Activated CD4-positive, alpha-beta T cell treated with anti-CD3 and anti-CD28 coated beads for 48 hours (primary cell): ENCODE results near the gene METTL27.
A peak's percentile ranks its signal among the peaks of the same experiment; 100 is the strongest.
"Not testable (repeated sequence)": the region's sequence is repeated elsewhere in the genome, so short reads cannot be mapped to it uniquely, and the experiment has no call there.

ENCODE experiments used
- DNase-seq: peaks from one replicate; pipeline ENCODE4 v3.0.0-alpha.2; 2020

The METTL27 gene, protein sequence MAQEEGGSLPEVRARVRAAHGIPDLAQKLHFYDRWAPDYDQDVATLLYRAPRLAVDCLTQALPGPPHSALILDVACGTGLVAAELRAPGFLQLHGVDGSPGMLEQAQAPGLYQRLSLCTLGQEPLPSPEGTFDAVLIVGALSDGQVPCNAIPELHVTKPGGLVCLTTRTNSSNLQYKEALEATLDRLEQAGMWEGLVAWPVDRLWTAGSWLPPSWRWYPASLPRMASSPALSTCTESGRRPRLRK

DNA sequence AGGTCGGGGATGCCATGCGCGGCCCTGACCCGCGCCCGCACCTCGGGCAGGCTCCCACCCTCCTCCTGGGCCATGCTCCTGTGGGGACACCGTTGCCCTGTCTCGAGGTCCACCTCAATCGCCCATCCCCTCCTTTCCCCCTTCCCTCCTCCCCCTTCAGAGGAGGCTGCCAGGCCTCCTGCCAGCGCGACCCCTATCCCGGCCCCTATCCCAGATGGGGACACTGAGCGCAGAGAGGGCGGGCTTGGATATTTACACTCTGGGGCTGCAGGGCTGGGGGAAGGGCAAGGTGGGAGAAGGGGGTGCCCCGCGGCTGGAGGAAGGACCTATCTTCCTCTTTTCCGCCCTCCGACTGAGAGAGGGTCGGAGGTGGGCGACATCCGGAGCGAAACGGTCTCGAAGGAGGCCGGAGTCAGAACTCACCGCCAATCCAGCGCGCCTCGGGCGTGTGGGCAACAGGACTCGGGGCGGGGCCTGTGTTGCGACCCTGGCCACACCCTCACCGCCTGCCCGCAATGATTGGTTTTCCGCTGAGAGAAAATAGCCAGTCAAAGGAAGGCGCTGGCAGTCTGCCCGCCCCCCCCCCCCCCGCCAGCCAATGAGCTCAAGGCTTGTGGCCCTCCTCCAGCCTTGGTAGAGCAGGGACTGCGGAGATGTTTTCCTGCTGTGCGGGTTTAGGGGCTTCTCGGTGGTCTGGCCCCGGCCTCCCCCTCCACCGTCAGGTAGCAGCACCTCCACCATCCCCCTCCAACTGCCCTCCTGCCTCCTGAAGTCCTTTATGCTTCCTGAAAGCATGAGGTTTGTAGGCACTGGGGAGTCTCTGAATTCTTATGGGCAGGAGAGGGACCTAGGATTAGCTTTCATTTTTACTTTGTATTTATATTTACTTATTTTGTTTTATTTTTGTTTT is at the start of gene METTL27:
METTL27 (minus strand) TSS at position 450 of the 910 bp plus-strand sequence; CDS start at position 74, 376 bp downstream.
- peak; percentile 93 for DNase-seq

DNA sequence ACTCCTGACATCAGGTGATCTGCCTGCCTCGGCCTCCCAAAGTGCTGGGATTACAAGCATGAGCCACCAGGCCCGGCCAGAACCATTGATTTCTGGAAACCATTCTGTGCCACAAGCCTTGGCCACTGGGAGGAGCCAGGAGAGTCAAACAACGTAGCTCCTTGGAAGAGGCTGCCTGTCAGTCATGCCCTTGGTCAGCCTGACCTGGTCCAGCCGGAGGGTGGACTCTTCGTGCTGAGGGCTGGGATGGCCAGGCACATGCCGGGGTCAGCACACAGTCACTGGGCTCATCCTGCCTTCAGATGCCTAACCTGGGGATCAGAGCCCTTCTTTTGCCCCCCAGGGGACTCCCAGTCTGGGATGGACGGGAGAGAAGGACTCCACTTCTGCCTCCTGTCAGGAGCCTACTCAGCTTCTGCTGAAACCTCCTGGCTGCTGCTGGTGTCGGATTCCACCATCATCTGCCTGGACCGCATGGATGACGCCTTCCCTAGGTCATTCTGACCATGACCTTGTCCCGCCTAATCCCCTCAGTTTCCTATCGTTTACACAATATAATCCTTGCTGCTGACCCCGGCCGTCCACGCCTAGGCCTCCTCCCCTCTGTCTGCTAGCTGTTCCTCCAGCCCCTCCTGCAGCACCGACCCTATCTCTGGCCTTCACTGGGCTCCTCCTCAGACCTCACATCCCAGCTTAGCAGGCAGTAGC is 49.0 kb upstream of the METTL27 start:
- DNase-seq = no peak

DNA sequence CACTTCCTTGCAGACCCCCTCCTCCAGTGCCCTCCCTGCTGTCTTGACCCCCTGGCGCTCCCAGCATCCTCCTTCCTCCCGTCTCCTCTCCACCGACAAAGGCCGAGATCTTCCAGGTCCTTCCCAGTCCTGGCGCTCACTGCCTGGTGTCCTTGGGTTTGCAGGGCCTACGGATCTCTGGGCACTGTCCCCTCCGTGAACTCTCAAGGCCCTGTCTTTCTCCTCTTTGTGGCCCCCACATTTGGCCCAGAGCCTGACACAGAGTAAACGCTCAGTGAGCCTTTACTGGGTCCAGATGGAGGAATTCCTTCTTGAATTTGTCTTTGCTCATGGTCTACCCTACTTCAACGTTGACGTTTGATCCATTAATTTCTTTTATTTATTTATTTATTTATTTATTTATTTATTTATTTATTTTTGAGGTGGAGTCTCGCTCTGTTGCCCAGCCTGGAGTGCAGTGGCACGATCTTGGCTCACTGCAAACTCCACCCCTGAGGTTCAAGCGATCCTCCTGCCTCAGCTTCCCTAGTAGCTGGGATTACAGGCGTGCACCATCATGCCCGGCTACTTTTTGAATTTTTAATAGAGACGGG is 48.3 kb upstream of the METTL27 start:
- no peak for DNase-seq

DNA sequence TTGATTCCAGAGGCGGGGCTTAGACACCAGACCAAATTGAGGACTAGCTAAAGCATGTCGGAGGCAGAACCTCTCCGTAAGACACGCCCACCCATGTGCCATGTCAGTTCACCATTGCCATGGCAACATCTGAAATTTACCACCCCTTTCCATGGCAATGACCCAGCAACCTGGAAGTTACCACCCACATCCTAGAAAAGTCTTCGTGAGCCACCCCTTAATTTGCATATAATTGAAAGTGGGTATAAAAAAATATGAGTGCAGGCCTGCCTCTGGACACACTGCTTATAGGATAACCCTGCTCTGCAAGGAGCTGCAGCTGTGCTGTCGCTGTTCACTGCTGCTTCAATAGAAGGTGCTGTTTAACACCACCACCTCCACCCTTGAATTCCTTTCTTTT is 46.6 kb upstream of the METTL27 start:
- DNase-seq = no peak

DNA sequence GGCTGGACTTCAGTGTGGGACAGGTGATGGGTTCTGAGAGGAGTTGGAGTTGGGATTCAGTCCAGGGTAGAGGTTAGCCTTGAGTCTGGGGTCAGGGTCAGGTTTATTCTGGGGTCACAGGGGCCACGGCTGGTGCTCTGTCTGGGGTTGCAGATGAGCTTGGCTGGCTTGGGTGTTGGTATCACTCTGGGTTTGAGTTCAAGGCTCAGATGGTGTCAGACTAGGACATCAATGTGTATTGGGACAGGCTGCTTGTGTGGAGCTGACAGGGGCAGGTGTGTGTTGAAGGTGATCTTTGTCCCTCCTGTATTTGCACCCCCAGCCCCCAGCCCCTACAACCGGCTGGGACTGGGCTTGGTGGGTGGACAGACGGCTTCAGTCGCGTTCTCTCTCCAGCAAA is 45.4 kb upstream of the METTL27 start:
- DNase-seq = no peak

DNA sequence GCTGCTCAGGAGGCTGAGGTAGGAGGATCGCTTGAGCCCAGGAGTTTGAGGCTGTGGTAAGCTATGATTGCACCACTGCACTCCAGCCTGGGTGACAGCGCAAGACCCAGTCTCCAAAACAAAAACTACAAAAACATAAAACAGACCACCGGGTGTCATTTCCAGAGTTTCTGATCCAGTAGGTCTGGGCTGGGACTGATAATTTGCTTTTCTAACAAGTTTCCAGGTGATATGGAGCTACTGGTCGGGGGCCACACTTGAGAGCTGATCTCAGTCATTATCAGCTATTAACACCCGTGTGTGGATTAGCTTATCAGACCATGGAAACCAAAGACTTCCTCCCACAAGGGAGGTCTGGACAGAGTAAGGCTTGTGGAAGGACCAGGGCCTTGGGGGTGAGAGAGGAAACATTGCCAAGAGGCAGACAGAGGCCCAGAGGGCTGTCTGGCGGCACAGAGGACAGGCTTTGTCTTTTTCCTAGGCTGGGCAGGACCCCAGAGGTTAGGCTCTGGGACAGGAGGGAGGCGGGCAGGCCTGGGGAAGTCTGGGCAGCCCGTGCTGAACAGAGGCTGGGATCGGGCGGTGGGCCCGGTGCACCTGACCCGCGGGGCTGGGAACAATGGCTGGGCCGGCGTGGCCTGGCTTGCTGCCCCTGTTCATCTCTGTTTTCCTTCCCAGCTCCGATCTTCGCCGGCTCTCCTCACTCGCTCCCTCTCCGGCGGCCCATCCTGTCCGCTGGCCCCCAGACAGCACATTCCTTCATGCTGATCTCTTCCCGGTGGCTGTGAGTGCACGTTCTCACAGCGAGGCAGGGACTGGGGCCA is 43.9 kb upstream of the METTL27 start:
- no peak for DNase-seq

DNA sequence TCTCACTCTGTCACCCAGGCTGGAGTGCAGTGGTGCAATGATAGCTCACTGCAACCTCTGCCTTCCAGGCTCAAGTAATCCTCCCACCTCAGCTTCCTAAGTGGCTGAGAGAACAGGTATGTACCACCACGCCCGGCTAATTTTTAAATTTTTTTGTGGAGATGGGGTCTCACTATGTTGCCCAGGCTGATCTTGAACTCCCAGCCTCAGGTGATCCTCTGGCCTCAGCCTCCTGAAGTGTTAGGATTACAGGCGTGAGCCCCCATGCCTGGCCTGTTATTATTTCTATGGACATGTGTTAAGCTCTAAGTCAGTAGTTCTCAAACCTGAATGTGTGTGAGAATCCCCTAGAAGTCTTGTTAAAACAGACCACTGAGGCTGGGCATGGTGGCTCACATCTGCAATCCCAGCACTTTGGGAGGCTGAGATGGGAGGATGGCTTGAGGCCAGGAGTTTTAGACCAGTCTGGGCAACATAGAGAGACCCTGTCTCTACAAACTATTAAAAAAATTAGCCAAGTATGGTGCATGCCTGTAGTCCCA is 43.2 kb upstream of the METTL27 start:
- DNase-seq = no peak

DNA sequence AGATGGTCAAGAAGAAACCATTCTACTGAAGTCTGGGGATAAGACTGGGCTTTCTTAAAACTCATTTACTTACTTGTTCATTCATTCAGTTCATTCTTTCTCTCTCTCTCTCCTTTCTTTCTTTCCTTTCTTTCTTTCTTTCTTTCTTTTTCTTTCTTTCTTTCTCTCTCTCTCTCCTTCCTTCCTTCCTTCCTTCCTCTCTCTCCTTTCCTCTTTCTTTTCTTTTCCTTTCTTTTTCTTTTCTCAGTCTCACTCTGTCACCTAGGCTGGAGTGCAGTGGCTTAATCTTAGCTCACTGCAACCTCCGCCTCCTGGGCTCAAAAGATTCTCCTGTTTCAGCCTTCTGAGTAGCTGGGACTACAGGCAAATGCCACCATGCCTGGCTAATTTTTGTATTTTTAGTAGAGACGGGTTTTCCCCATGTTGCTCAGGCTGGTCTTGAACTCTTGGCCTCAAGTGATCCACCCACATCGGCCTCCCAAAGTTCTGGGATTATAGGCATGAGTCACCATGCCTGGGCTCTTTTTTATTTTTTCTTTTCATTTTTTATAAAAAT is 42.6 kb upstream of the METTL27 start:
- not testable (repeated sequence) for DNase-seq

DNA sequence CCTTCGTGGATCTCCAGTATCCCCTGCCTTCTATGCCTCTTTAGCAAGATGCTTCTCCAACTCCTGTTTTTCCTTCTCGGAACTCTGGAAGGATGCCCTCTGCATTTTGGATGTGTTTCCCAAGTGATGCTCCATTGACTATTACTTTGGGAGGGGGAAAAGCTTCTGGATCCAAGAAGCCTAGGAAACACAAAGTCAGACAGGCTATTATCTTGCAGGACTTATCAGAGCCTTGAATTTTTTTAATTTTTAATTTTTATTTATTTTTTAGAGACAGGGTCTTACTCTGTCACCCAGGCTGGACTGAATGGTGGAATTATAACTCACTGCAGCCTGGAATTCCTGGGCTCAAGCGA is 39.7 kb upstream of the METTL27 start:
- no peak for DNase-seq

DNA sequence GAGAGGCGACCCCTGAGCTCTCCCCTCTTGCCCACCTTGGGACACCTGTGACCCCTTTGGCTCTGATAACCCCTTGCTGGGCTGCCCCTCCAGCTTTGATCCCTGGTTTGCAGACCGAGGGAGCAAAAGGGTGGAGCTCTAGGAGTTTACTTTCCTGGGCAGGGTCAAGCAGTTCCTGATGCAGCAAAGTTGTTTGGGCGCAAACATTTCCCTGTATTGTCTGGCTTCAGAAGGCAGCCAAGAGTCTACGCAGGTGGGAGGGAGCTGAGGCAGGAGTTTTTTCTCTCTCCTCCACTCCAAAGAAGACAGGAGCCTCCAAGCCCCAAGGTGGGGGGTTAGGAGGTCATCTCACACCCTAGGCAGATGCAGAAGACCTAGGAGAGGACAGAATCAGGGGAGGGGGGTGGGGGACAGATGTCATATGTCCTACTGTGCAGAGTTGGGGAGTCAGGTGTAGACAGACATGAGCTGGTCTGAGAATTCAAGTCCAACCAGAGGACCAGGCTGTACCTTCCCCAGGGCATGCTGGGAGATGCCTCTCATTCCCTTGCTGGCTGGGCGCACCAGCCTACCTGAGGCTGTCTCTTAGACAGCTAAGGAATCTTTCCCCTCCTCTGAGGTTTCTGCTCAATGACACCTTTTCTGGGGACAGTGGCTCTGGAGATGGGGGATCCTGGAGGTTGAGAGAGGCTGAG is 39.2 kb upstream of the METTL27 start:
- DNase-seq = no peak

DNA sequence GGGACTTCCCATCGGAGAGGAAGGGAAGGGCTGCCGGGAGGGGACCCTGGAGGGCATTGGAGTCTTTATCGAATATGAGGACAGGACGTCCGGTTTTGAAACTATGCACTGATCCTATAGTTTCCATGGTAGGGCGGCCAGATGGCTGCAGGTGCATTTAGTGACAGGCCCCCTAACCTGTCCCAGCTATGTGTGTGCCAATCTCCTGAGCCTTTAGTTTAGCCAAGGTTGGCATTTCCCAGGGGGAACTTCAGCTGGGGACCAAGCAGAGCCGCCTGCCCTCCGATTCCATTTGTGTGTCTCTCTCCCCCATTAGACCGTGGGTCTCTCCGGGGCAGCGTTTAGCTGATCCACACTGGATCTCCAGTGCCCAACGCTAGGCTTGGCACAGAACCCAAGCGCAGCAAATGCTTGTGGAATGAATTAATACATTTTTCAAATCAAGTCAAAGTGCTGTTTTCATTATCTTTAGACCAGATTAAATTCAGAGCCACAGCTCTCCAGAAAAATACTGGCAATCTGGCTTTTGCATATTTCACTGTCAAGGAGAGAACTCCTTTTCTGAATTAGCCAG is 38.5 kb upstream of the METTL27 start:
- no peak for DNase-seq

DNA sequence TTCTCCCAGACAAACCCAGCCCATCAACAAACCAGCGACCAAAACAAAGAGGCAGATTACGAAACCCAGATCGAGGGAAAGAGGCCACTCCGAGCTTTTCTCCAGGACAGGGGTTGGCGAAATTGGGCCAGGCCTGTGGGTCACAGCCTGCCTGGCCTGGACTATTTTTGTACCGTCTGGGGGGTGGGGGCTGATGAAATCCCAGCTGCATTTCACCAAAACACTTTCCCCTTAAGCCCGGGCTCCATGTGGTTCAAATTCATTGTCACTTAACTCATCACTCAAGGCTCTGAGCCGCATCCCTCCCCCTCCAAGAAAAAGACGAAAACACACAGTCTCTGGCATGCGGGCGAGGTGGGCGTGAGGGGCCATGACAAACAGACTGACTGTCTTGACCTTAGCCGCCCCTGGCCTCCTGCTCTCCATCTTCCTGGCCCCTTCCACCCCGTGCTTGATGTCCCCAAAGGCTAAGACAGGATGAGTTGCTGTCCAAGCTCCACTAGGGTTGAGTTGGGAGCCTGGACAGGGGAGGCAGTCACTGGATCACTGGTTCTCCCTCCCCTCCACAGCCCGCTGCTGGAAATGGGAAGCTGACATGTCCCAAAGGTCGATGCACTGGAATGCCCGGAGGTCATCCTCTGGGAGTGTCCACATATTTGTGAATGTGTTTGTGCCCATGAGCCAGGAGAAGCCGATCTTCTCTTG is 37.8 kb upstream of the METTL27 start:
- DNase-seq = no peak

DNA sequence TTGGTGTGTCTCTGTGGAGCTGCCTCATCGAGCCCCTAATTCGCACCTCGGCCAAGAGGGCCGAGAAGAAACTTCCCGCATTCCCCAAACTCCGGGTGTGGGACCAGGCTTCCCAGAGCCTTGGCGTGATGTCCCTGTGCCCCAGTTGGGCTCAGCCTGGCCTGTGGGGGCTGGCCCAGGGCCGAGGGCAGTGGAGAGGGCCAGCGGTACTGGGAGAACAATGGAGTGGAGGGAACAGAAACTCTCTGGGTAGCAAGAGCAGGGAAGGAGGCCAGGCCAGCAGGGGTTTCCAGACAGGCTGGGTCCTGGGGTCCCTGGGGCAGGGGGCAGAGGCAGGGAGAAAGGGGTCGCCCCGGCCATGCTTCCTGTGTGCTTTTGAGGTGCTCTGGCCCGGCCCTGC is 34.7 kb upstream of the METTL27 start:
- no peak for DNase-seq

DNA sequence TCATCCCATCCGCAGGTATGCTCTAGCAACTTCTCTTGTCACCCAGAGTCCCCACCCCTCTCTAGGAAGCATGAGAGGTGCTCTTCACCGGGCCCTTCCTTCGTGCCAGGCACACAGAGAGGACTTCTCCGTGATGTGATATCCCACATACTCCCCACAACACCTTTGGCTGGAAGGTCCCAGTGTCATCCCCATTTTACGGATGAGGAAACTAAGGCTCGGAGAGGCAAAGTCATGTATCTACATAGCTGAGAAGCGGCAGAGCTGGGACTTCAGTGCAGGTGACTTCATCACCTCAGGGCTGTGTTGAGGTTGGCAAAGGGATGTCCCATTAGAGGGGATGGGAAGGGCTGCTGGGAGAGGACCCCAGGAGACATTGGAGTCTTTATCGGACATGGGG is 34.0 kb upstream of the METTL27 start:
- no peak for DNase-seq

DNA sequence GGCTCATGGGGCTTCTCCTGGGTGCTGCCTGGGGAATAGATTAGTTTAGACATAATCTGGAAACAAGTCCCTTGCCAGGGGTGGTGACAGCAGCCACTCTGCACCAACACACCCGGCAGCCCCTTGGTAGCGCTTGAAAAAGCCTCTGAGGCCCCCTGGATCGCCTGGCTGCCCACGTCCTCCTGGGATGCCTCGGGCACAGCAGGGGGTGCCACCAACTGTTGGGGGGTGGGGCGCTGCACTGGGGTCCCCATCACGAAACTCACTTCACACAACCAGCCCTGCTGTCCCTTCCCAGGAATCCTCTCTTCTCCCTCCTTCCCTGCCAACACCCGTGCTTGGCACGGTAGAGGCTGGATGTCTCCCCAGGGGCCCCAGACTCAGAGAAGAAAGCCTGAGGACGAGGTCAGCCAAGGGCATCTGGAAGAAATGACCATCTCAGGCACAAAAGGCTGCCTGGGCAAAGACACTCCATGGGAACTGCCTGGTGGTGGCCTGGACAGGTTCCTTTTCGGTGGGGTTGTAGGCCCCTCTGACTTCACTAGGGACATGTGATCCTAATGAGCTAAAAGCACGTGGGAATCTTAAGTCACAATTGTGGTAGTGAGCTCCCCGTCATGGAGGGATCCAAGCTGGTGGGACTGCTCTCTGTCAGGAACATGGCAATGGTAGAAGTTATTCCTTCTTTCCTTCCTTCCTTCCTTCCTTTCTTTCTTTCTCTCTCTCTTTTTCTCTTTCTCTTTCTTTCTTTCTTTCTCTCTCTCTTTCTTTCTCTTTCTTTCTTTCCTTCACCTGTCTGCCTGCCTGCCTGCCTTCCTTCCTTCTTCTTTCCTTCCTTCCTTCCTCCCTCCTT is 30.0 kb upstream of the METTL27 start:
- DNase-seq = no peak

DNA sequence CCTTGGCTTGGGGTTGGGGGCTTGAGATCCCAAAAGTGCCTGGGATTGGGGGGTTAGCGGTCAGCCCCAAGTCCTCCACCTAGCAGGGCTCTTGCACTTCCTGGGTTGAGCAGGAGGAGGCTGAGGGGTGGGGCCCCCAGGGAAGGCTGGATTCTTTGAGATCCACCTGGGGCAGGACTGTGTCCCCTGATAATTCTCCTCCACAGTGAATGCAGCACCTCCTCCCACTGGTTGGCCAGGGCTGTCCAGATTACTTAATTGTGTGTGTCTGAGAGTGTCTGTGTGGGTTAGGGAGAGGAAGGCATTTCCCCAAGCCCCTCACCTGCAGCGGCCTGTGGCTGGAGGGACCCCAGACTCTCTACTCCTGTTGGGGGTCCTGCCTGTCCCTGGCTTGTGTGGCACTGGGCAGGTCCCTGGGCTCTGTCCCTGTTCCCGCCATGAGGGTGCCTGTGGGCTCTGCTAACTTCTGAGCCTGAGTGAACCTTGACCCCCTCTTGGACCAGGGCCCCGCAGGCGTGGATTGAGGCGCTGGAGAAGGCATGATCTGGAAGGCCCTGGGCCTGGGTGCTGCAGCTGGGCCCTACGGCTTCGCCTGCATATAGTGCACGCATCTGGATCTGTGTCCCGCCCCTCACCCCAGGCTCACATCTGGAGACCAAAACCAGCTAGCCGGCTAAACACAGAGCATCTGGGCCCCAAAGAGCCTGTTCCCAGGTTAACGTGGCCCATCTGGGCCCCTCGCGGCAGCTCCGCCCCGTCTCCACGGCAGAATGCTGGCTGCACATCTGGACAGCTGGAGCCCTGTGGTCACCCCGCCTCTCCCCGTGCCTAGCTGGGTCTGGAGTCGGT is 29.1 kb upstream of the METTL27 start:
- DNase-seq = no peak

DNA sequence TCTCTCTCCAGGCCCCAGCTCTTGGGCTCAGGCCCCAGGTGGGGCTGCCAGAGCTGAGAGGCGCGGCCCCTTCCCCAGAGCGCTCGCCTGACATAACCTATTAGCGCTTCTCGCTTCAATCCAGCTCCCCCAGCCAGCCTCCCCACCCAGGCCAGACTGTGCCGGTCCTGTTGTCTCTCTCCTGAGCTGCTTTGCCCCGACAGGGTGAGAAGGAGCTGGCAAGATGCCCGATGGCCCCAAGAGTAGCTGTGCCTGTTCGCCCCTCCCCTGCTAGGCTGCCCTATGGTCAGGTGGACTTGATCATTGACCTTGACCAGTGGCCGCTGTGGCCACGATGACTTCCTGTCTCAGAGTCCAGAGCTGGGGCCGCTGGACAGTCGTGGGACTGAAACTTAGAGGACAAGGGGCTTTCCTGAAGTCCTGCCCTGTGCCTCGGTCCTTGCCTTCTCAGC is 27.8 kb upstream of the METTL27 start:
- DNase-seq = no peak
